IPS-20b (cell line): Measurements from ENCODE around the gene FAM217A.
"Not testable (repeated sequence)": the region's sequence is repeated elsewhere in the genome, so short reads cannot be mapped to it uniquely, and the experiment has no call there.

Experiments used
- H3K27ac ChIP-seq: one replicate; pipeline ENCODE4 v1.5.1; 2013; ENCODE audit warnings: low read length
- H3K27me3 ChIP-seq: 2 replicates; pipeline ENCODE4 v1.6.1; 2013; ENCODE audit warnings: mild to moderate bottlenecking, low read length, inconsistent platforms; ENCODE audit not compliant: insufficient read depth
- H3K36me3 ChIP-seq: 2 replicates; pipeline ENCODE4 v1.6.1; 2013; ENCODE audit warnings: low read depth, mild to moderate bottlenecking, inconsistent platforms, low read length, moderate library complexity; ENCODE audit not compliant: insufficient read depth
- H3K4me1 ChIP-seq: 2 replicates; pipeline ENCODE4 v1.6.1; 2013; ENCODE audit warnings: mild to moderate bottlenecking, control low read depth, inconsistent platforms, low read length, moderate library complexity; ENCODE audit not compliant: insufficient read depth
- H3K4me3 ChIP-seq: 2 replicates; pipeline ENCODE4 v1.5.1; 2013; ENCODE audit warnings: mild to moderate bottlenecking, low read length, inconsistent platforms
- H3K9ac ChIP-seq: 2 replicates; pipeline ENCODE4 v1.6.1; 2013; ENCODE audit warnings: low read depth, mild to moderate bottlenecking, inconsistent platforms, low read length, moderate library complexity
- H3K9me3 ChIP-seq: 2 replicates; pipeline ENCODE4 v1.6.1; 2013; ENCODE audit warnings: mild to moderate bottlenecking, low read depth, low read length, inconsistent platforms; ENCODE audit not compliant: insufficient read depth

Gene FAM217A

DNA sequence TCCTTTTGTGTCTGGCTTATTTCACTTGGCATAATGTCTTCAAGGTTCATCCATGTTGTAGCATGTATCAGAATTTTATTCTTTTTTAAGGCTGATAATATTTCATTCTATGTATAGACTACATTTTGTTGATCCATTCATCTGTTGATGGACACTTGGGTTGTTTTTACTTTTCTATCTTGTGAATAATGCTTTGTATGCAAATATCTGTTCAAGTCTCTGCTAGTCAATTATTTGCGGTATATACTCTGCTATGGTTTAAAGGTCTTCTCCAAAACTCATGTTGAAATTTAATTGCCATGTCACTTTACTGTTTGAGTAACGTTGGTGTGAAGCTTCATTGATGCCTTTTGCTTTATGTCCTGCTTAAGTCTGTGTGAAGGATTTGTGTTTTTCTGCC is 28.9 kb upstream of the FAM217A start:
- H3K27ac ChIP-seq = no peak overlapping the region
- 0 out of 2 replicates have a peak, but pooled peaks cover 1% of the 10 kb centered on the region for H3K4me1 ChIP-seq
- no peak overlapping the region for H3K9ac ChIP-seq
- H3K27me3 ChIP-seq = no peaks in the 10 kb centered on the region
- H3K9me3 ChIP-seq = no peaks in the 10 kb centered on the region
- no peak overlapping the region for H3K4me3 ChIP-seq
- H3K36me3 ChIP-seq = no peaks in the 10 kb centered on the region

DNA sequence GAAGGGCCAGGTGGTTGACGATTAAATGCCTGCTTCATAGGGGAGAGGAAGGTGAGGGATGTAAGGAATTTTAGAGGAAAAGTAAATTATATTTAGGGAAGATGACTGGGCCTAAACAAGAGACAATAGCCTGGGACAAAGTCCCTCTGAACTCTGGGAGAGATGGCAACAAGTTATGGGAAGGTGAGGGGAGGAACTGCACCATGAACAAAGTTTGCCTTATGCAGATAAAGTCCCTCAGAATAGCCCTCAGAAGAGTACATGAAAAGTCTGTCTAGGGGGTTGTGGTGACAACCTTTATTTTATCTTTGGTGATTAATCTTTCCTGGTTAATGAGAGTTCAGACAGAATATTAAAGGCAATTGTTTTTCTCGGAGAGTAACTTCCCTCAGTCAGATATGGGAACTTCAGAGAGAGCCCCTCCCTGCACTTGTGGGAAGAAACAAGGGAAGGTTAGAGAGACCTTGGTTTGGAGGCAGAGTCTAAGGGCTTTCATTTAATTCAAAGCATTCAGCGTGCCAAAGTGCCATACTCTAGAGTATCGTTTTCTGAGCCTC is 27.1 kb upstream of the FAM217A start:
- H3K27ac ChIP-seq = no peak overlapping the region
- H3K27me3 ChIP-seq = no peaks in the 10 kb centered on the region
- no peaks in the 10 kb centered on the region for H3K36me3 ChIP-seq
- H3K9ac ChIP-seq = no peak overlapping the region
- H3K4me3 ChIP-seq = no peak overlapping the region
- H3K4me1 ChIP-seq = 0 out of 2 replicates have a peak, but pooled peaks cover 3% of the 10 kb centered on the region
- H3K9me3 ChIP-seq = no peaks in the 10 kb centered on the region

DNA sequence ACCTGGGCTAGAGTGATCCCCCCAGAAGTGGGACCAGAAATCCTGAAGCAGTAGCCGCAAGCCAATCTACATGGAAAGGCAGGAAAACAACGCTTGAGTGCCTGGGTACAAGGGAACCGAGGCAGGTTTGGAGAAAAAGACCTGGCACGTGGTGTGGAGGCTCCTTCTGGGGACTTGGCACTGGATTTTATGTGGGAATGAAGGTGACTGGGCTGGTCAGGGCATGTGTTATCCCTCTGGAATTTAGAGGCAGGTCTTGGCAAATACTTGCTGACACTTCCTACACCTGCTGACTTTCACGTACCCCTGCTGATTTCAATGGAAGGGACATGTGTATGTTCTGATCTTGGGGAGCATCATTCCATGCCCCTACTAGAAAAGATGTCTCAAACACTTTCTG is 25.0 kb upstream of the FAM217A start:
- H3K4me3 ChIP-seq = no peak overlapping the region
- no peak overlapping the region for H3K9ac ChIP-seq
- no peaks in the 10 kb centered on the region for H3K36me3 ChIP-seq
- 0 out of 2 replicates have a peak, but pooled peaks cover 3% of the 10 kb centered on the region for H3K4me1 ChIP-seq
- H3K27ac ChIP-seq = no peak overlapping the region
- H3K27me3 ChIP-seq = no peaks in the 10 kb centered on the region
- no peaks in the 10 kb centered on the region for H3K9me3 ChIP-seq

DNA sequence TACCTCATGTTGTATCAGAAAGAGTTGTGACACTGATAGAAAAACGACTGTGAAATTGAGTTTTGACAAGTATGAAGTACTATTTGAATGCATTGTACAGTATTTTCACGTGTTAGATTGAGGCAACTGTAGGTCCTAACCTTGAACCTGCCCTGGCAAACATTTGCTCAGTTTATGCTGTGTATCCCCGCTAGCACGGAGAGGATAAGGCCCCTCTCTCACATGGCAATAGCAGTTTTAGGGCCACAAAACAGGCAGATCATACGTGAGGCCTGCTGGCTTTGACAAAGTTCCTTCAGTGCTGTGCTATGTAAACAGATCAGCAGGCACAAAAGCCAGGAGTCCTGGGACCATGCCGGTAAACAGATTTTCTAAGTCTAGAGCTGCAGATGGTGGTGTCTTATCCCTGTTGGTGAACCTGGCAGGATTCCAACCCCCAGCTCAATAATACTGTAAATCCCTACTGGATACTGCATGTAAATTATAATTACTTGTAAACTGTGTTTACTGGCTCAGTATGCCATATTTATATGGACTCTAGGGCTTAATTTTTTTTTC is 23.8 kb upstream of the FAM217A start:
- Histone ChIP-seq H3K4me1 (0 out of 2 replicates have a peak, but pooled peaks cover 3% of the 10 kb centered on the region), H3K9ac (no peak overlapping the region), H3K9me3 (no peaks in the 10 kb centered on the region), H3K27me3 (no peaks in the 10 kb centered on the region), H3K36me3 (no peaks in the 10 kb centered on the region), H3K4me3 (no peak overlapping the region), H3K27ac (no peak overlapping the region)

DNA sequence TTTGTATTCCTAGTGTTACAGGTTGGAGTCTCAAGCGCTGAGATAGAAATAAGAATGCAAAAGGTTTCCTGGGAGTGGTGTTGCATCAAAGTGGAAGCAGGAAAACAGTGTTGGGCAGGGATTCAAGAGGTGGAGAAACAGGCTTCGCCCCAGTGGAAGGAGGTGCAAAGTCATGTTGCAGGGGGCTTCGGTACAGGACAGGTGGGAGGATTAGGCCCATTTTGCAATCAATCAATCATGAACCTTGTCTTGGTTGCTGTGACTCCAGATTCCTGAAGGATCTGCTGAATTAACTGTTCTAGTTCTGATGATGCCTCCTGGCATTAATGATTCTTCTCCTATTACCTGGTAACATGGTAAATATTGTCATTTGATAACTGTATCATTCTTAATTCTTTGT is 22.4 kb upstream of the FAM217A start:
- 0 out of 2 replicates have a peak, but pooled peaks cover 3% of the 10 kb centered on the region for H3K4me1 ChIP-seq
- no peak overlapping the region for H3K9ac ChIP-seq
- no peaks in the 10 kb centered on the region for H3K36me3 ChIP-seq
- H3K27me3 ChIP-seq = no peaks in the 10 kb centered on the region
- H3K4me3 ChIP-seq = no peak overlapping the region
- no peaks in the 10 kb centered on the region for H3K9me3 ChIP-seq
- H3K27ac ChIP-seq = no peak overlapping the region

DNA sequence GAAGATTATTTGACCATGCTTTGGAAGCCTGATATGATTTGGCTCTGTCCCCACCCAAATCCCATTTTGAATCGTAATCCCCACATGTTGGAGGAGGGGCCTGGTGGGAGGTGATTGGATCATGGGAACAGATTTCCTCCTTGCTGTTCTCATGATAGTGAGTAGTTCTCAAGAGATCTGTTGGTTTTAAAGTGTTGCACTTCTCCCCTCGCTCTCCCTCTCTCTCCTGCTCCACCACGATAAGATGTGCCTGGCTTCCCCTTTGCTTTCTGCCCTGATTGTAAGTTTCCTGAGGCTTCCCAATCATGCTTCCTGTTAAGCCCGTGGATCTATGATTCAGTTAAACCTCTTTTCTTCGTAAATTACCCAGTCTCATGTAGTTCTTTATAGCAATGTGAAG is 21.7 kb upstream of the FAM217A start:
- no peak overlapping the region for H3K9ac ChIP-seq
- no peaks in the 10 kb centered on the region for H3K9me3 ChIP-seq
- 0 out of 2 replicates have a peak, but pooled peaks cover 3% of the 10 kb centered on the region for H3K4me1 ChIP-seq
- no peak overlapping the region for H3K27ac ChIP-seq
- no peaks in the 10 kb centered on the region for H3K27me3 ChIP-seq
- no peak overlapping the region for H3K4me3 ChIP-seq
- no peaks in the 10 kb centered on the region for H3K36me3 ChIP-seq

DNA sequence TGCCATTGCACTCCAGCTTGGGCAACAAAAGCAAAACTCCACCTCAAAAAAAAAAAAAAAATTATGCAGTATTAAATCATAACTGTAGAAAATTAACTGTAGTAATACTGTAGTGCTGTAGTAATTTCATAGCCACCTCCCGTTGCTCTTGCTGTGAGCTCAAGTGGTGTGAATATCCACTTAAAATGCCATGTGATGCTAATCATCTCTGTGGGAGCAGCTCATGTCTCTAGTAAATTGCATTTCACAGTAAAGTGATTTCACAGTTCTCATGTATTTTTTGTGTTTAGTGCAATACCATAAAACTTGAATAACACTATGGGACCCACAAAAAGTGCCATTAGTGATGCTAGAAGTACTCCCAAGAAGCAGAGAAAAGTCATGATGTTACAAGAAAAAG is 14.4 kb upstream of the FAM217A start:
- H3K27me3 ChIP-seq = no peaks in the 10 kb centered on the region
- no peak overlapping the region for H3K4me3 ChIP-seq
- no peaks in the 10 kb centered on the region for H3K9me3 ChIP-seq
- no peak overlapping the region for H3K9ac ChIP-seq
- no peaks in the 10 kb centered on the region for H3K36me3 ChIP-seq
- no peak overlapping the region for H3K27ac ChIP-seq
- no peaks in the 10 kb centered on the region for H3K4me1 ChIP-seq

DNA sequence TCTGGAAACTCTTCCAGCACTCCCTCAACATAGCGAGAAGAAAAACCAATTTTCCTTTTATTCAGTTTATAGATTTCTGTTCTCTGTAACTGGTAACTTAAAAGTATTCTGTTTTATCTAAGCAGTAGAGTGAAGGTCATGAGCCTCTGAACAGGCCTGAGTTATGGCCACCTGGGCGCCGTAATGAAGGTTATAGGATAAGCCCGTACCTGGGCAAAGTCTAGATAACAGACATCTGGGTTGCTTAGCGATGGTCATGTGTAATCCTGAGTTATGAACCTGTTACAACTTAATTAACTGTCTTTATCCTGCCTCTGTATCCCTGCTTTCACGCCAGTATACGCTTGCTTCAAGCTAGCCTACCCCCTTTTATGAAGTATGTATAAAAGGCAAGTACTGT is 13.0 kb upstream of the FAM217A start:
- no peak overlapping the region for H3K27ac ChIP-seq
- no peak overlapping the region for H3K4me3 ChIP-seq
- H3K36me3 ChIP-seq = no peaks in the 10 kb centered on the region
- no peaks in the 10 kb centered on the region for H3K9me3 ChIP-seq
- no peak overlapping the region for H3K9ac ChIP-seq
- H3K4me1 ChIP-seq = no peaks in the 10 kb centered on the region
- H3K27me3 ChIP-seq = no peaks in the 10 kb centered on the region

DNA sequence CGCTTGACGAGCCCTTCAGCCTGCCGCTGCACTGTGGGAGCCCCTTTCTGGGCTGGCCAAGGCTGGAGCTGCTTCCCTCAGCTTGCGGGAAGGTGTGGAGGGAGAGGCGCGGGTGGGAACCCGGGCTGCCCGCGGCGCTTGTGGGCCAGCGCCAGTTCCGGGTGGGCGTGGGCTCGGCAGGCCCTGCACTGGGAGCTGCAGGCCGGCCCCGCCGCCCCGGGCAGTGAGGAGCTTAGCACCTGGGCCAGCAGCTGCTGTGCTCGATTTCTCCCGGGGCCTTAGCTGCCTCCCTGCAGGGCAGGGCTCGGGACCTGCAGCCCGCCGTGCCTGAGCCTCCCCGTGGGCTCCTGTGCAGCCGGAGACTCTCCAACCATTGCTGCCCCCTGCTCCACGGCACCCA is 11.1 kb upstream of the FAM217A start:
- not testable (repeated sequence) for H3K27ac ChIP-seq

DNA sequence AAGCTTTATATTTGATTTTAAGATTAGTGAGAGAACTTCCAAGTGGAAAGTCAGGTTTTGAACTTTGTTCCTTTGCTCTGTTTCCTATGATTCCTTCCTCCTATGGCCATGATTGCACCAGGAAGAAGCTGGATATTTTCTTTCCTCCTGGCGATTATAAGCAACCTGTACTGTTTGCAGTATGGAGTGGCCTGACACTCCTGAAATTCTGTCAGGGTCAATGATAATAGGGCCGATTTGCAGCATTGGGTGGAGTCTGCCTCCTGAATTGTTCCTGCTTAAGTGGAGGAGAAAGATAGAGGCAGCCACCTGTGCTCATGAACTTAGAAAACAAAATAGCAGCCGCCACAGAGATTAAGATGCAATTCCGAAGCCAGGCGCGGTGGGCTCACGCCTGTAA is 9.8 kb upstream of the FAM217A start:
- Histone ChIP-seq H3K9ac (no peak overlapping the region), H3K4me3 (no peak overlapping the region), H3K27me3 (no peaks in the 10 kb centered on the region), H3K27ac (no peak overlapping the region), H3K9me3 (no peaks in the 10 kb centered on the region), H3K36me3 (no peaks in the 10 kb centered on the region), H3K4me1 (no peaks in the 10 kb centered on the region)

More for the DNA sequence above, 11.1 kb upstream of the FAM217A start:
- not testable (repeated sequence) for H3K36me3 ChIP-seq, H3K27me3 ChIP-seq, H3K9ac ChIP-seq, H3K4me3 ChIP-seq, H3K4me1 ChIP-seq, H3K9me3 ChIP-seq

DNA sequence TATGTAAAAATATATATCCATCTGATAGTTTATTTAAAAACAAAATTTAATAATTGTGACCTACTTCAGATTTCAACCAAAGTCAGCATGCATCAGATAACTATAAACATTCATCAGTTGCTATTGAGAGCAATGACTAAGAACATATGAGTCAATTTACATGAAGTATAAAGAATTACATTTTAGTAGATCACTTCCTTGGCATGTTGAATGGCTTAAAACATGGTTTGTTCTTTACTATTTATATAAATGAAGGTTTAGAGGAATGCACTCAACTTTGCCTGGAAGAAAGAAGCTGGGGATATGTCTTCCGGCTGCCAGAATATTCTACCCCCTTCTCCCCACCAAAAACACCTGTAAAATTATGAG is 6.4 kb upstream of the FAM217A start:
- Histone ChIP-seq H3K27me3 (no peaks in the 10 kb centered on the region), H3K4me1 (no peaks in the 10 kb centered on the region), H3K27ac (no peak overlapping the region), H3K4me3 (no peak overlapping the region), H3K9ac (no peak overlapping the region), H3K9me3 (no peaks in the 10 kb centered on the region), H3K36me3 (no peaks in the 10 kb centered on the region)

DNA sequence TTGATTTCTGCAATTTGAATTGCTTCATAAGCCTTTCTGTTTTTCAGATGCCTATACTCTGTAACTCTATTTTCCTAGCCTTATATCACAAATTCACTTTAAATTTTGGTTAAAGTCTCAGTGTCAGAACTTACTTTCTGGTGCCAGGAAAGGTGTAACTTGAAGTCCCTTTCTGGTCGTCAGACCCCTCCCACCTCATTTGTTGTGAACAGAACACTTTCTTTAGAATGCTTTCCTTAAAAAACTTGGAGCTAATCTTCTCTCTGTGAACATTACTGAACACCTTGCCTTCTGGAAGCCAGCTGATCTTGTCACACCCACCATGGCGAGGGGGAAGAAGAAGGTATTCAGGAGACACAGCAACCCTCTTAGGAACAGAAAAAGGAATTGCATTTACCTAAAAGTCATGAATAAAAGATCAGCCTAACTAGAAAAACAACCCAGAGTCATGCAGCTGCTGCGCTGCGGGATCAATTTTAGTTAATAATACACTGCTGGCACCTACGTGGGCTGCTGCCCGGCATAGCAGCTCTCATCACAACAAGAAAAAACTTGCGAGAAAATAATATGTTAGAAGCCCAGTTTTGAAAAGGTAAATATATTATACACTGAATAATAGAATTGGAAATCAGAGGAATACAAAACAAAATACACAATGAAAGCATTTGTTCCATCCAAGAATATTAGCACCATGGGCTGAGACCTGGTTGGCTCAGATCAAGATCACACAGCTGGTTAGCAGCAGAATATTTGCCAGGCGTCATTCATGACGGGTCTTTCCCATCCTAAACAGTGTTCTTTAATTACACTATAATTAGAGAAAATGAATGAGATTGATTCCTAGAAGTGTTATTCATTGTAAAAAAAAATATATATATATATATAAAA is 5.8 kb upstream of the FAM217A start:
- Histone ChIP-seq H3K9ac (no peak overlapping the region), H3K27me3 (no peaks in the 10 kb centered on the region), H3K36me3 (no peaks in the 10 kb centered on the region), H3K4me1 (no peaks in the 10 kb centered on the region), H3K27ac (no peak overlapping the region), H3K4me3 (no peak overlapping the region), H3K9me3 (no peaks in the 10 kb centered on the region)
